Dermis microvascular lymphatic vessel endothelial cell (primary cell): Measurements from ENCODE around the gene CERS3. TPM values are rescaled to one million over a fixed set of nuclear protein-coding genes. Genes with fewer than 3 reads are reported as not detected.
"Not testable (repeated sequence)": the region's sequence is repeated elsewhere in the genome, so short reads cannot be mapped to it uniquely, and the experiment has no call there.

ENCODE experiments used
- DNase-seq, 2 donors: peaks; one replicate each; pipeline versions ENCODE4 v3.0.0 to v3.0.0-alpha.2; 2010; ENCODE audit warnings: low read depth in 2 of 2
- total RNA-seq: library from RNA; depleted of rRNA; stranded (reverse); fragments of >200 nt; gene quantifications from 2 replicates; pipeline ENCODE4 v1.2.1, GENCODE V29; 2014

Gene CERS3
- total RNA-seq, 1 donor from 2014 or later: not detected

DNA sequence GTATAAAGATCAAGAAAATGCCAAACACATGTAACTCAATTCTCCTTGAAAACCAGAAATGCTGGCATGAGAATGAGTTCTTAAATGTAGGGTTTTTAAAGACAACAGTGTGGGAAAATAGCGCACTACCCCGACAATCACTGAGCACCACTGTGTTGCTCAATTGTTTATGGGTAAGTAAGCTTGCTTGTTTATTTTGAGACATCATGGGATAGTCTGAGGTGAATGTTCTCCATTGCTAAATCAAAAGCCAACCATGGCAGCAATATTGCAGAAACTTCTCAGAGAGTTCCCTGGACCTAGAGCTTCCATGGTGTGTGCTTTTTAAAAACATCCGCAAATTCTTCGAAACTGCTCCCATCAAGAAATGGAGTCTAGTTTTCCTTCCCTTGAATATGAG, 62.7 kb downstream of the CERS3 start:
- no peak for DNase-seq

DNA sequence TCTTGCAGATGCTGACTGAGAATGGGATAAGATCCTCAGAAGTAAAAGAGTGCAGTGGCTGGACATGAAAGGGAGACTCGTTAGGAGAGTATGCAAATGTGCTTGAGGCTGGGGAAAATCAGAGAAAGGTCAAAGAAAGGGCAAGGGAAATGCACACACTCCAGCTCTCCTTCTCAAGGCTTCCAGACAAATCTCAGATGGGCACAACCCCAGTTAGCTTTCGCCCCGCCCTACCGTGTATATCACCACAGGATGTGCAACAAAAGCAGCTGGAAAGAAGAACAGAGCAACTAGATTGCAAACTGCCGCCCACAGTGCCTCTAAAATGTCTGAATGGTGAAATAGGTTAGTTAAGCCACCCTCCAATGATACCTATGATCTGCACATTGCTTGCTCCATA, 63.9 kb downstream of the CERS3 start:
- DNase-seq: no peak

- no peak for DNase-seq
Observed at GRCh38 chr15:100464256-100464655, 64.5 kb downstream of the CERS3 start.

DNA sequence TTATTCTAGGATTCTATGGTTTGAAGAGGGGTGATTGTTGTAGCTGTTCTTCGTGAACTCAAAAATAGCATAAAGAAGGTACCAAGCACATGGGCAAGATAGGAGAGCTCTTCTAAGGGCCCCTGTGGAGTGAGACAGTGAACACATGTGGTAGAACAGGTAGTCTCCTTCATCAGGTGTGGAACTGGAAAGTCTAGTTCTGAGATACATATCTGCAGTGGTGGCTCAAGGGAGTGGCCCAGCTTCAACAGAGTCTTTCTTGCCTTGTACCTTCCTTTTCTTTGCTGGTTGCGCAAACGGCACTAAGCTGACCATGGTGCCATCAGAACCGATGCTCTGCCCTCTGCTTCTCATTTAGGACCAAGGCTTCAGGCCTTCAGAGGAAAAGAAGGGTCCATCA, 65.2 kb downstream of the CERS3 start:
- no peak for DNase-seq

DNA sequence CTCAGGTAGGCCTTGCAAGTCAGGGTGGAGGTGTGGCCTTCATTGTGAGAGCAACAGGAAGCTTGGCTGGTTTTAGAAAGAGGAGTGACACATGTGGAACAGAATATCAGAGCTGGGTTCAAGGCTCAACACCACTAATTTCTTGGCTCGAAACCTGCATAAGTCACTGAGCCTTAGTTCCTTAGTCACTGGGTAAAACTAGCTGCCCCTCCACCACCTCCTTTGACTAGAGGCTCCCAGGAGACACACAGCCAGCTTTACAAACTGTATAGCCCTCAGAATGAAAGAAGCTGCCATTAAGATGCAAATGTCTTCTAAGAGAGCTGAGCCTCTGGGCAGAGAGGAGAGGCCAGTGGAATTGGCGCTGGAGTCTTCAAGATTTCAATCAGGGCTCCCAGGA, 67.7 kb downstream of the CERS3 start:
- no peak for DNase-seq

GRCh38 chr15:100457201-100457600, 71.5 kb downstream of the CERS3 start:
- no peak for DNase-seq

DNA sequence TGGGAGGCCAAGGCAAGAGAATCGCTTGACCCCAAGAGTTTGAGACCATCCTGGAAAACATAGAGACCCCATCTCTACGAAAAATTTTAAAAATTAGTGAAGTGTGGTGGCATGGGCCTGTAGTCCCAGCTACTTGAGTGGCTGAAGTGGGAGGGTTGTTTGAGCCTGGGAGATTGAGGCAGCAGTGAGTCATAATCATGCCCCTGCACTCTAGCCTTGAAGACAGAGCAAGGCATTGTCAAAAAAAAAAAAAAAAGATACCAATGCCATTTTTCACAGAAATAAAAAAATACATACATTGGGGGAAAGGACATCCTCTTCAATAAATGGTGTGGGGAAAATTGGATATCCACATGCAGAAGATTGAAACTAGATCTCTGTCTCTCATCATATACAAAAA, 74.6 kb downstream of the CERS3 start:
- DNase-seq: no peak

DNA sequence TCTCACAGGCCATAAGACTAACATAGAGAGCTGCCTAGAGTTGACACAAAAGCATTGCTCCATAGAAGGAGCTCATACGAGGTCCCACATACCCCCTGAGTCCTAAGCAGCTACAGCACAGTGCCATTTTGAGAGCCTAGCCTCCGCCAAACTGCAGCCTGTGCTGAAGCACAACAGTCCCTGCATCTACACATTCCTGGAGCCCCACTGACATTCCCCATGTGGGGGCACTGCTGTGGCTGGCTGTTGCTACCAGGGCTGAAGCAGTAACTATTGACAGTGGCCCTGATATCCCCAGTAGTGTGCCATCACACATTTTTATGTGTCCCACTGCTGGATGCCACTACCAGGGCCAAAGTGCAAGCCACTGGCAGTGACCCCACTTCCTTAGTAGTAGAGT, 80.3 kb downstream of the CERS3 start:
- no peak for DNase-seq

DNA sequence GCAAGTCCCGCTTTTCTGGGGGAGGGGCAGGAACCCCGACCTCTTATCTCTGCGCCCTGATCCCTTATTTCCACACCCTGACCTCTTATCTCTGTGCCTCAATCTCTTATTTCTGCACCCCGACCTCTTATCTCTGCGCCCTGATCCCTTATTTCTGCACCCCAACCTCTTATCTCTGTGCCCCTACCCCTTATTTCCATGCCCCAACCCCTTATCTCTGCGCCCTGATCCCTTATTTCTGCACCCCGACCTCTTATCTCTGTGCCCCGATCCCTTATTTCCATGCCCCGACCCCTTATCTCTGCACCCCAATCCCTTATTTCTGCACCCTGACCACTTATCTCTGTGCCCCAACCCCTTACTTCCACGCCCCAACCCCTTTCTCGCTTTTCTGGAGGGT, 87.7 kb downstream of the CERS3 start:
- not testable (repeated sequence) for DNase-seq

DNA sequence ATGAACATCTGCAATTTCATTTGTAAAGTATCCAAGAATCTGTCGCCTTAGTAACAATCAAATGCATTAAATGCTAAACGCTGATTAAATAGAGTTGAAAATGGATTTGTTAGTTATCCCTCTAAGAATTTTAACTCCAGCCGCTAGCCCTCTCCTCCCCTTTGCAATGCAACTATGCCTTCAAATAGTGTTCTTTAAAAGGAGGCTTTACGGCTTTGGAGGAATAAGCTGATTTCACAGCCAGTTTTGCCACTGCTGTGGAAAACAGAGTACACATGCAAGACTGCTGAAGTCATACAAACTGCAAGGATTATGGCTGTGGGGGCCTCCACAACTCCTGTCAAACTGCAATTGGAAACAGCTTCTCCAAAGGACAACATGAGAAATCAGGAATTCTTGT, 89.2 kb downstream of the CERS3 start:
- DNase-seq: no peak

DNA sequence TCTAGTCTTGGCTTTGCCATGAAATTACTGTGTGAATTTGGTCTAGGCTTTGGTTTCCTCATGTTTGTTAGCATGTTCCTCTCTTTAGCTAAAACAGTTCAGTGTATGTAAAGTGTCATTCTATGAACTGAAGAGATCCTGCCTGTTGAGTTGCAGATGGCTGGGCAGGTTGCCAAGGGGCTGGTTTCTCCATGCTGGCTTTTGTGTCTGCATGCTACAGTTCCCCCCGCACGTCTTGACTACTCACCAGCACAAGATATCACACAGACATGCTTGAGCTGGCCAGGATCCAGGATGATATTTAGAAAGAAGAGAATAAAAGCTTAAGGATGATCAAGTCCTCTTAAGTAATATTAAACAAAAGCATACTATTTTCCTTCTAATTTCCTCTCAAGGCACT, 90.2 kb downstream of the CERS3 start:
- DNase-seq: no peak

GRCh38 chr15:100437261-100437660, 91.5 kb downstream of the CERS3 start:
- DNase-seq: no peak

- DNase-seq: no peak
Observed at GRCh38 chr15:100434561-100434960, 94.2 kb downstream of the CERS3 start.

DNA sequence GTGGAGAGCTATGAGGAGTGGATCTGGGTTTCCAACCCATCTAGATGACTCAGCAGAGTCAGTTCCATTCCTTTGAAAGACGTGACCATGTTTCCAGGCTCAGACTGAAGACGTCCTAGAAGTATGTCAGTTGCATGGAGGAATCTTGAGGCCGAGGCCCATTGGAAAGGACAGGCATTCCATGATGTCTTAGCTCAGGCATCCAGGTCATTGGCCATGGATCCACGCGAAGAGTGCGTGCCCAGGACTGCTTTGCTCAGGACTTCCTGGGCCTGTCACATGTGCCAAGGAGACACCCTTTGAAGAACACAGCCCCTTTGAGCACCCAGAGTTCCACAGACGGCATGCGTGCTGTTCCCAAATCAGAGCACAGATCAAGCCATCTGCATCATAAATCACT, 94.7 kb downstream of the CERS3 start:
- DNase-seq: no peak

GRCh38 chr15:100433304-100433703, 95.4 kb downstream of the CERS3 start:
- no peak for DNase-seq

GRCh38 chr15:100430411-100430810, 98.3 kb downstream of the CERS3 start:
- no peak for DNase-seq

DNA sequence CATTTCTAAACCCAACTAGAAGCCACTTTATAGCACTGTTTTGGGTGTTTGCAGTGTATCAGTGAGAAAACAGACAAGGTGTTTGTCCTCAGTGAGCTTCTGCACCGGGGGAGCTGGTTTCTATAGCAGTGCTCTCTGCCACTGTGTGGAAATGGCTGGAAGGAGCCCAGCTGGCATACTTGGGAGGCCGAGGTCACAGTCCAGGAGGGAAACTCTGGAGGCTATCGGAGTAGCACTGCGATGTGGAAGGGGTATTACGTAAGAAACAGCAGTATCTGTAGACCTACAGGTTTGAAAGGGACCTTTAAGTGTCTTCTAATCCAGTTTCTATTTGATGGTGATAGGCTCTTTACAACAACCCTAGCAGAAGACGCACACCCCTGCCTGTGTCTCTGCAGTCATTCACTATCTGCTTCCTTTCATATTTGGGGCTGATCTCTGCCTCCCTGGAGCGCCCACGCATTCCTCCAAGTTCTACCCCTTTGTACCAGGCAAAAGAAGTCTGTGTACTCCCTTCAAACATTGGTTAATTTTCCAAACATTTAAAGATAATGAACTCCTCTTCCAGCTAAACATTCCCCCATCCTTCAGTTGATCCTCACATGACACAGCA, 99.5 kb downstream of the CERS3 start:
- no peak for DNase-seq

GRCh38 chr15:100426937-100427336, 101.8 kb downstream of the CERS3 start:
- DNase-seq: no peak

DNA sequence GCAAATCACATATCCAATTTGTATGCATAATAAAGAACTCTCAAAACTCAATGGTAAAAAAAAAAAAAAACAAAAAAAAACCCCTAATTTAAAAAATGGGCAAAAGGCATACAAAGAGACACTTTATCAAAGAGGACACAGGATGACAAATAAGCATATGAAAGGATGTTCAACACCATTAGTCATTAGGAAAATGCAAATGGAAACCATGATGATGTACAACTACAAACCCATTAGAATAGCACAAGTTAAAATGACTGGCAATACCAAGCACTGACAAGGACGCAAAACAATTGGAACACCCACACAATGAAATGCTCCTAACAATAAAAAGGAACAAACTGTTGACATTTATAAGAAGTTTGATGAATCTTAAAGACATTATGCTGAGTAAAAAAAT, 123.6 kb downstream of the CERS3 start:
- DNase-seq: no peak

- DNase-seq: no peak
Observed at GRCh38 chr15:100400996-100401395, 127.8 kb downstream of the CERS3 start.

DNA sequence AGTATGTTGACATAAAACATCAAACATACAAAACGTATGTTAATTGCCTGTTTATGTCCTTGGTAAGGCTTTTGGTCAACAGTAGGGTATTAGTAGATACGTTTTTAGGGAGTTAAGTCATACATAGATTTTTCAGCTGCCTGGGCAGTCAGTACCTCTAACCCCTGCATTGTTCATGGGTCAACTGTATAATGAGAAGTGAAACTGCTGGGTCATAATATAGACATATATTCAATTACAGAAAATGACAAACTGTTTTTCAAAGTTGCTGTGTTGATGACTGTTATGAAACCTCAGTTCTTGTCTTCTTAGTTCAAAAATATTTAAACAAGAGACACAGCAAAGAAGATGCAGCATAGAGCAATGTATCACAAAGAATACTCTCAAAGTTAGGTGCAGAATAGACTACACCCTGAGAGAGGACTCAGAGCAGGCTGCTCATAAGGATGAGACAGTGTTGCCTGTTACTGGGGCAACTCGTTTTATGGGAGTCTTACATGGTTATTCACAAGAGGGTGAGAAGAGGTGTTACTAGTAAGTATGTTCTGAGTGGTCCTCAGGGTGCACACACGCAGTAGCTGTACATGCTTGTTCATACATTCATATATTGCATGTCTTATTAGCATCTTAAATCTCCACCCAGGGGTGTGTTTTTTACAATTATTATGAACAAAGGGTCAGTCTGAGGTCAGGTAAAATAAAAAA, 133.9 kb downstream of the CERS3 start:
- DNase-seq: no peak

DNA sequence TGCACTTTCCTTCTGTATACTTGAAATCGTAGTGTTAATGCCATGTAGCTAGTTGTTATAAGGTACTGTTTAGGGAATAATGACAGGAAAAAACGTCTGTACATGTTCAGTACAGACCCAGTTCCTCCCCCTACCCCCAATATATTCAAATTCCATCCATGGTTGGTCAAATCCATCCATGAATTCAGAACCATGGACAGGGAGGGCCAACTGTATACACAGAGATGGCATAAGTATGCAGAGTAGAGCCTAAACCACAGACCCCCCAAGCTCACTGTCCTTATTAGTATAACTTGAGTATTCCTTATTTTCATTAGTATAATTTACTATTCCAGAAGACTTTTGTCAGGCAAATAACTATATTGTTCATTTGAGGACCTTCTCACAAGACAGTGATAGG, 135.7 kb downstream of the CERS3 start:
- no peak for DNase-seq

GRCh38 chr15:100385300-100386050, 143.3 kb downstream of the CERS3 start:
- no peak for DNase-seq
